KMS-11 (cell line): Measurements from ENCODE around the gene FOXP1.

ENCODE experiments used
- H2AFZ ChIP-seq: fragments of 200-600 bp; sonication (generic); 2 replicates; pipeline ENCODE4 v1.6.1; 2016; ENCODE audit warnings: antibody characterized with exemption, mixed run types, low read depth
- H3K27ac ChIP-seq: fragments of 200-600 bp; sonication (generic); 2 replicates; pipeline ENCODE4 v1.6.1; 2016; ENCODE audit warnings: mild to moderate bottlenecking, mixed run types
- H3K27me3 ChIP-seq: fragments of 200-600 bp; sonication (generic); 2 replicates; pipeline ENCODE4 v1.6.1; 2017; ENCODE audit warnings: mild to moderate bottlenecking, low read depth, mixed run types, moderate library complexity; ENCODE audit not compliant: insufficient read depth
- H3K36me3 ChIP-seq: fragments of 200-600 bp; sonication (generic); 2 replicates; pipeline ENCODE4 v1.6.1; 2017; ENCODE audit warnings: mild to moderate bottlenecking, mixed run types; ENCODE audit not compliant: insufficient read depth
- H3K4me1 ChIP-seq: fragments of 200-600 bp; sonication (generic); 2 replicates; pipeline ENCODE4 v1.6.1; 2016; ENCODE audit warnings: mild to moderate bottlenecking, low read depth, mixed run types; ENCODE audit not compliant: poor library complexity, severe bottlenecking
- H3K4me2 ChIP-seq: fragments of 200-600 bp; sonication (generic); 2 replicates; pipeline ENCODE4 v1.7.0; 2016; ENCODE audit warnings: mild to moderate bottlenecking, mixed run types
- H3K4me3 ChIP-seq: fragments of 200-600 bp; sonication (generic); IDR thresholded peaks from 2 replicates; pipeline ENCODE4 v1.6.1; 2017; ENCODE audit warnings: low read depth, low read length, mixed read lengths; ENCODE audit not compliant: insufficient read depth
- H3K79me2 ChIP-seq: fragments of 200-600 bp; sonication (generic); 2 replicates; pipeline ENCODE4 v1.6.1; 2016; ENCODE audit warnings: low read depth, mixed run types; ENCODE audit not compliant: insufficient read depth
- H3K9ac ChIP-seq: fragments of 200-600 bp; sonication (generic); 2 replicates; pipeline ENCODE4 v1.6.1; 2016; ENCODE audit warnings: mild to moderate bottlenecking, mixed run types
- H4K20me1 ChIP-seq: fragments of 200-600 bp; sonication (generic); 2 replicates; pipeline ENCODE4 v1.6.1; 2016; ENCODE audit warnings: mild to moderate bottlenecking, mixed run types; ENCODE audit not compliant: insufficient read depth
- TF ChIP-seq, protein P1 (sequence below): fragments of 200-600 bp; sonication (generic); conservative IDR thresholded peaks from 2 replicates; pipeline ENCODE4 v1.6.1; 2017; ENCODE audit warnings: low read depth, mild to moderate bottlenecking, antibody characterized with exemption, low read length, moderate library complexity, mixed read lengths

The FOXP1 gene

DNA sequence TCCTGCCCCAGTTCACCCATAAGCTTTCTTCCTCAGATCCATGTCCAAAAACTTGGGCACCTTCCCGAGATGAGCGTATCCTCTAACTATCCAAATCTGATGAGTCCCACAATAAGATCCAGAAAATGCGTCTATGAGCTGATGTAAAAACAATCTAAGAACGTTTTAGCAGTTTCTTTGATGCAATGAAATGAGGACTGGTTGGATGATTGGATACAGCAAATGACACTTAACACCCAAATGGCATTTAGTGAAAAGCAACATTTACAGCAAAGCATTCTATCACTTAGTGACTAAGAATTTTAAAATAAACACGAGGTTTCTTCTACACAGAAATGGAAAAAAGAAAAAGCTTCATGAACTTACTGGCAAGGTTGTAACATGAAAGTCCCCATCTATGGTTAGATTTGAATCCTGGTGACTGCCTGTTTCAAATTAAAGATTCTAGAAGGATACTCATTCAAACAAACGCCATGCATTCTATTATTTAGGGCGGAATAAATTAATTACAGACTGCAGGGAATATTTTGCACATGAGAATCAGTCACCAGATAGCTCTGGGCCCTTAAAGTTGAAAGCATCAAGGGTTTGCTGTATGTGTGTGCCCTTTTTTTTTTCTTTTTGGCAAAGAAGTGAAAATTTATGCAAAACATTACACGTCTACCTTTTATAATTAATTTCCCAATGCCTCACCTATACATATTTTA, 598.6 kb downstream of the FOXP1 start:
- Histone ChIP-seq H3K36me3 (no peaks in the 10 kb centered on the region), H3K79me2 (no peaks in the 10 kb centered on the region), H4K20me1 (no peaks in the 10 kb centered on the region), H3K4me3 (no peak overlapping the region), H3K9ac (no peak overlapping the region), H2AFZ (no peak overlapping the region), H3K27me3 (no peaks in the 10 kb centered on the region), H3K4me2 (0 out of 2 replicates have a peak overlapping the region, but pooled peaks have one; percentile 97), H3K27ac (peak overlapping the region; percentile 100; the same call in 1 of the 2 replicates), H3K4me1 (peaks cover 56% of the 10 kb centered on the region)
- TF ChIP-seq, protein P1, sequence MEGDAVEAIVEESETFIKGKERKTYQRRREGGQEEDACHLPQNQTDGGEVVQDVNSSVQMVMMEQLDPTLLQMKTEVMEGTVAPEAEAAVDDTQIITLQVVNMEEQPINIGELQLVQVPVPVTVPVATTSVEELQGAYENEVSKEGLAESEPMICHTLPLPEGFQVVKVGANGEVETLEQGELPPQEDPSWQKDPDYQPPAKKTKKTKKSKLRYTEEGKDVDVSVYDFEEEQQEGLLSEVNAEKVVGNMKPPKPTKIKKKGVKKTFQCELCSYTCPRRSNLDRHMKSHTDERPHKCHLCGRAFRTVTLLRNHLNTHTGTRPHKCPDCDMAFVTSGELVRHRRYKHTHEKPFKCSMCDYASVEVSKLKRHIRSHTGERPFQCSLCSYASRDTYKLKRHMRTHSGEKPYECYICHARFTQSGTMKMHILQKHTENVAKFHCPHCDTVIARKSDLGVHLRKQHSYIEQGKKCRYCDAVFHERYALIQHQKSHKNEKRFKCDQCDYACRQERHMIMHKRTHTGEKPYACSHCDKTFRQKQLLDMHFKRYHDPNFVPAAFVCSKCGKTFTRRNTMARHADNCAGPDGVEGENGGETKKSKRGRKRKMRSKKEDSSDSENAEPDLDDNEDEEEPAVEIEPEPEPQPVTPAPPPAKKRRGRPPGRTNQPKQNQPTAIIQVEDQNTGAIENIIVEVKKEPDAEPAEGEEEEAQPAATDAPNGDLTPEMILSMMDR, result no peak

DNA sequence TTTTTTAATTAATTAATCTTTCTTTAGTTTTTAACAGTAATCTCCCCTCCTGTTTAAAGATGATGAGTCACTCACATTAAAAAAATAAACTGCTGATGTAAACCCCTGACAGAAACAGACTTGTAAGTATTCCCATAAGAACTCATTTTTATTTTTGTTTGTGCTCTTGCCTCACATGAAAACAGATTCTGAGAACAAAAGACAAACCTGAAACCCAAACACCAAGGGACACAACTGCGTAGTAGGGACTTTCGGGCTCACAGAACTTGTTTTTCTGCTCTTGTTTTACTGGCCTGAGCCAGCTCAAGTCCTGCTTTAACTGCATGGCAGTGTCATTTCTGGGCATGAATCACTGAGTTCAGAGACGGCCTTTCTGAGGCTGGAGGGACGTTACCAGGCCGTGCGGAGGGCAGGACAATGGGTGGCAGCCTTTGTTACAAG, 600.8 kb downstream of the FOXP1 start:
- Histone ChIP-seq H3K4me1 (peaks cover 59% of the 10 kb centered on the region), H3K79me2 (no peaks in the 10 kb centered on the region; the same call in 1 of the 2 replicates), H3K4me3 (peak overlapping the region; percentile 40), H3K27ac (peak overlapping the region; percentile 100), H4K20me1 (no peaks in the 10 kb centered on the region), H3K9ac (peak overlapping the region; percentile 91), H2AFZ (no peak overlapping the region), H3K36me3 (no peaks in the 10 kb centered on the region), H3K27me3 (no peaks in the 10 kb centered on the region), H3K4me2 (peak overlapping the region; percentile 97)
- TF ChIP-seq, protein P1, result no peak

DNA sequence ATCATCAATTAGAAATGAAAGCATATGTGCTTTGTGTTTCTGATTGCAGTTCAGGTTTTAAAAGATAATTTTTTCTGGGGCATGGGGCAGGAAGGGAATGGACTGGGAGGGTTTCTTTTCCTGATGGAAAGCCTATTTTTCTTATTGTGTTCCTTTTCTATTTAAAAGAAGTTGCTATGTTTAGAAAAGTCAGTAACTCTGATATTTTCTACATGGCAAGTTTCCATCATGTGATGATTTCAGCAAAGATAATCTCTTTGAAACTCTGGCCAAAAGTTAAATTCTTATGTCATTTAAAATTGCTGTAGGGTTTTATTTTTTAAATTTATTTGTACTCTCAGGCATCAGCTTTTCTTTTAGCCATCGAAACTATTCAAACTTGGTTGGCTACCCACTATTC, 601.2 kb downstream of the FOXP1 start:
- Histone ChIP-seq H3K4me2 (peak overlapping the region; percentile 97), H3K27me3 (no peaks in the 10 kb centered on the region), H3K4me3 (no peak overlapping the region), H3K79me2 (no peaks in the 10 kb centered on the region; the same call in 1 of the 2 replicates), H4K20me1 (no peaks in the 10 kb centered on the region), H3K9ac (peak overlapping the region; percentile 91), H3K36me3 (no peaks in the 10 kb centered on the region), H3K4me1 (peaks cover 59% of the 10 kb centered on the region), H3K27ac (peak overlapping the region; percentile 100), H2AFZ (no peak overlapping the region)
- TF ChIP-seq, protein P1, result no peak

DNA sequence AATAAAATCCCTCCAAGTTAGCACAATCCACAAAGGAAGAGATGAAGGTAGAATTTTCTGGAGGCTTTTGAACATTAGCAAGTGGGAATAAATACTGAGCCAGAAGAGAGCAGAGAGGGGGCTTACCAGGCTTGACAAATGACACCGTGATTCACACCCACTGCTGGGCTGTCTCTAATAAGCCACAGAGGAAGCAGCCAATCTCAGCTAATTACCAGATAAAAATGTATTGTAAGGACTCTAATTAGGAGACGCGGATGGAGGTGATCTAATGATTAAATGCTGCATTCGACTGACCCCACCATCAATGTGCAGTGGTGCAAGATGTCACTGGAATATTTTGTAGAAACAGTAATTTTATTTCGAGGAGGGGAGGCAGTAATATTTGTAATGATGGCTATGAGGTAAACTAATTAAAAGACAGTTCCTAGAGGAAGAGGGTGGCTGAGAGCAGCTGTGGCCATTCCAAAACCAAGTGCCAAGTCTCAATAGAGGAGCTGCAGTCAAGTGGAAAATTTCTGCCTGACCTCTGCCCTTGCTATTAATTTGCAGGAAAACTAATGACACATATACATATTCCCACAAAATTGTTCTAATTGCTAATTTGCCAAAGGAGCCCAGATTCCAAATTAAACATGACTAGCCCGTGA, 602.2 kb downstream of the FOXP1 start:
- Histone ChIP-seq H3K79me2 (no peaks in the 10 kb centered on the region; the same call in 1 of the 2 replicates), H3K27me3 (no peaks in the 10 kb centered on the region), H3K27ac (peak overlapping the region; percentile 100), H2AFZ (no peak overlapping the region), H3K36me3 (no peaks in the 10 kb centered on the region), H3K4me3 (no peak overlapping the region), H4K20me1 (no peaks in the 10 kb centered on the region), H3K4me1 (peaks cover 59% of the 10 kb centered on the region), H3K4me2 (peak overlapping the region; percentile 97), H3K9ac (peak overlapping the region; percentile 91)
- TF ChIP-seq, protein P1, result no peak
